ENCODE data around the gene RAI14. TPM values are rescaled to one million over a fixed set of nuclear protein-coding genes. Genes with fewer than 3 reads are reported as not detected.
"Not testable (repeated sequence)": the region's sequence is repeated elsewhere in the genome, so short reads cannot be mapped to it uniquely, and the experiment has no call there.

The RAI14 gene
- total RNA-seq, 4 donors from 2014 or later = 24.2 to 40.1 (median 28.0) TPM

DNA sequence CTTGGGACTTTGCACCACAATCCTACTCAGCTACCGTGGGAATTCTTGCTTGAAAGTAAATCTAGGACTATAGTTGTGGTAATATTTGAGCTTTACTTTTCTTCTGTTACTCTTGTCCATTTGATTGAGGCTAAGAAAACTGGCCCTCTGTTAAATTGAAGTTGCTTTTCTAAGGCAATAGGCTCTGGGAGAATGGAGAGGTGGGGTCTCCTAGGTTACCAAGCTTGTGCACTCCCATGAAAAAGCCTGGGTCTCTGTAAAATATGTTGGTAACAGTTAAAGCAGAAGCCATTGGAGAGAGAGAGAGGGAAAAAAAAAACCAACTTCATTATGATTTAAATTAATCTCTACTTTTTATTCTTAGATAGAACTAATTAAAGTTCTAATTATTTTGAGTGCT is 68.6 kb downstream of the RAI14 start:
- no peak overlapping the region for H3K27ac ChIP-seq
- WGBS = 94% methylated on average over 1 of the region's 1 CpG
- H3K36me3 ChIP-seq = no peaks in the 10 kb centered on the region
- no peaks in the 10 kb centered on the region for H3K27me3 ChIP-seq
- H3K9me3 ChIP-seq = no peaks in the 10 kb centered on the region
- H3K4me3 ChIP-seq = no peak overlapping the region
- DNase-seq (ENCODE audit: low spot score in 2 of 2) = no peak
- no peaks in the 10 kb centered on the region for H3K4me1 ChIP-seq
- TF ChIP-seq EP300 (IDR thresholded peaks at IDR 0.05) (no peak), POLR2AphosphoS5 (IDR thresholded peaks at IDR 0.05) (no peak), POLR2A (IDR thresholded peaks at IDR 0.05) (no peak)
- TF ChIP-seq, protein P1, sequence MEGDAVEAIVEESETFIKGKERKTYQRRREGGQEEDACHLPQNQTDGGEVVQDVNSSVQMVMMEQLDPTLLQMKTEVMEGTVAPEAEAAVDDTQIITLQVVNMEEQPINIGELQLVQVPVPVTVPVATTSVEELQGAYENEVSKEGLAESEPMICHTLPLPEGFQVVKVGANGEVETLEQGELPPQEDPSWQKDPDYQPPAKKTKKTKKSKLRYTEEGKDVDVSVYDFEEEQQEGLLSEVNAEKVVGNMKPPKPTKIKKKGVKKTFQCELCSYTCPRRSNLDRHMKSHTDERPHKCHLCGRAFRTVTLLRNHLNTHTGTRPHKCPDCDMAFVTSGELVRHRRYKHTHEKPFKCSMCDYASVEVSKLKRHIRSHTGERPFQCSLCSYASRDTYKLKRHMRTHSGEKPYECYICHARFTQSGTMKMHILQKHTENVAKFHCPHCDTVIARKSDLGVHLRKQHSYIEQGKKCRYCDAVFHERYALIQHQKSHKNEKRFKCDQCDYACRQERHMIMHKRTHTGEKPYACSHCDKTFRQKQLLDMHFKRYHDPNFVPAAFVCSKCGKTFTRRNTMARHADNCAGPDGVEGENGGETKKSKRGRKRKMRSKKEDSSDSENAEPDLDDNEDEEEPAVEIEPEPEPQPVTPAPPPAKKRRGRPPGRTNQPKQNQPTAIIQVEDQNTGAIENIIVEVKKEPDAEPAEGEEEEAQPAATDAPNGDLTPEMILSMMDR (IDR thresholded peaks at IDR 0.05) = no peak

DNA sequence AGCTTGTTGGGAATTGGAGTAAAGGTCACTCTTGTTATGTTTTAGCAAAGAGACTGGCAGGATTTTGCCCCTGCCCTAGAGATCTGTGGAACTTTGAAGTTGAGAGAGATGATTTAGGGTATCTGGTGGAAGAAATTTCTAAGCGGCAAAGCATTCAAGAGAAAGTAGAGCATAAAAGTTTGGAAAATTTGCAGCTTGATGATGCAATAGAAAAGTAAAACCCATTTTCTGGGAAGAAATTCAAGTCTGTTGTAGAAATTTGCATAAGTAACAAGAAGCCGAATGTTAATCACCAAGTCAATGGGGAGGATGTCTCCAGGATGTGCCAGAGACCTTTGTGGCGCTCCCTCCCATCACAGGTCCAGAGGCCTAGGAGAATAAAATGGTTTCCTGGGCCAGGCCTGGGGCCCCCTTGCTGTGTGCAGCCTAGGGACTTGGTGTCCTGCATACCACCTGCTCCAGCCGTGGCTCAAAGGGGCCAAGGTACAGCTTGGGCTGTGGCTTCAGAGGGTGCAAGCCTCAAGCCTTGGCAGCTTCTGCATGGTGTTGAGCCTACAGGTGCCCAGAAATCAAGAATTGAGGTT is 71.1 kb downstream of the RAI14 start:
- not testable (repeated sequence) for H3K36me3 ChIP-seq; DNase-seq (ENCODE audit: low spot score in 2 of 2); H3K4me3 ChIP-seq; H3K9me3 ChIP-seq; H3K27me3 ChIP-seq; H3K4me1 ChIP-seq; H3K27ac ChIP-seq
- 89% methylated on average over 4 of the region's 4 CpGs for WGBS

DNA sequence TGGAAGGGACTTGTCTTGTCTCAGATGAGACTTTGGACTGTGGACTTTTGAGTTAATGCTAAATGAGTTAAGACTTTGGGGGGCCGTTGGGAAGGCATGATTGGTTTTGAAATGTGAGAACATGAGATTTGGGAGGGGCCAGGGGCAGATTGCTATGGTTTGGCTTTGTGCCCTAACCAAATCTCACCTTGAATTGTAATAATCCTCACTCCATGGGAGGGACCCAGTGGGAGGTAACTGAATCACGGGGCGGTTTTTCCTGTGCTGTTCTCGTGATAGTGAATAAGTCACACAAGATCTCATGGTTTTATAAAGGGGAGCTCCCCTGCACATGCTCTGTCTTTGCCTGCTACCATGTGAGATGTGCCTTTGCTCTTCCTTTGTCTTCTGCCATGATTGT is 72.1 kb downstream of the RAI14 start:
- Histone ChIP-seq H3K9me3 (no peaks in the 10 kb centered on the region), H3K4me3 (no peak overlapping the region), H3K27me3 (no peaks in the 10 kb centered on the region), H3K36me3 (no peaks in the 10 kb centered on the region), H3K27ac (no peak overlapping the region), H3K4me1 (no peaks in the 10 kb centered on the region)
- TF ChIP-seq EP300 (IDR thresholded peaks at IDR 0.05) (no peak), POLR2AphosphoS5 (IDR thresholded peaks at IDR 0.05) (no peak), POLR2A (IDR thresholded peaks at IDR 0.05) (no peak)
- TF ChIP-seq, protein P1 (IDR thresholded peaks at IDR 0.05) = no peak
- no peak for DNase-seq (ENCODE audit: low spot score in 2 of 2)
- 90% methylated on average over 4 of the region's 4 CpGs for WGBS

DNA sequence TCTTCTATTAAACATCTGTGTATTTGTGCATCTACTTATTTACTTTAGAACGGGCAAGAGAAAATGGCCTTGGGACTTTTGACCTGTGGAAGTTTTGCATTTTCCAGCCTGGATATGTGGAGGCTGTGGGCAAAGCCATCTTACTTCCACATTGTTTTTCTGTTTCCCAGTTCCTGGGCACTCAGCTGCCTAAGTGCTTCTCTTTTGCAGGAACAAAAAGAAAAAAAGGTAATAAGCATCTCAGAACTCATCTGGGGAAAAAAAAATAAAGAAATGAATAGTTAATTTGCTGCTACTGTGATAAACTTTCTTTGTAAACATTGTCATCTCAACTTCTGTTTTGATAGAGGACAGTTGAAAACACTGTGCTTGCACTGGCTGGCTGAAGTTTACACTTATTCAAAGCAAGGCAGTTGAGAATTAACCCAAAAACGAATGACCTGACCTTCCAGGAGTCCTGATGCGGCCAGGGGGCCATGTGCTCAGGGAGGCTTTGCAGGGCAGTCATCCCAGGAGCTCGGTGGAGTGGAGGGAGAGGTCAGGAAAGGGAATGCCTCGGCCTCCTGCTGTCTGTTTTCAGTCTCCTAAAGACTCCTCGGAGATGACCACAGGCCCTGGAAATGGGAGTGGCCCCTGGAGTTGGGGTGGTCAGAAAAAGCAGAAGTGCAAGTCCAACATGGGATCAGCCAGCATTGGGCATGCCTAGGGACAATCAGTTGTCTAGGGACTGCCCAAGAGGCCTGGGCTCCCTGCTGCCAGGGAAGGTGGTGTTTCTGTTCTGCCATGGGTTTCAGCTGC is 75.5 kb downstream of the RAI14 start:
- H3K27ac ChIP-seq = no peak overlapping the region
- DNase-seq (ENCODE audit: low spot score in 2 of 2) = no peak
- 76% methylated on average over 6 of the region's 6 CpGs for WGBS
- no peaks in the 10 kb centered on the region for H3K9me3 ChIP-seq
- no peaks in the 10 kb centered on the region for H3K36me3 ChIP-seq
- peaks cover 4% of the 10 kb centered on the region for H3K4me1 ChIP-seq
- H3K27me3 ChIP-seq = no peaks in the 10 kb centered on the region
- no peak overlapping the region for H3K4me3 ChIP-seq
- TF ChIP-seq, protein P1 (IDR thresholded peaks at IDR 0.05) = no peak

DNA sequence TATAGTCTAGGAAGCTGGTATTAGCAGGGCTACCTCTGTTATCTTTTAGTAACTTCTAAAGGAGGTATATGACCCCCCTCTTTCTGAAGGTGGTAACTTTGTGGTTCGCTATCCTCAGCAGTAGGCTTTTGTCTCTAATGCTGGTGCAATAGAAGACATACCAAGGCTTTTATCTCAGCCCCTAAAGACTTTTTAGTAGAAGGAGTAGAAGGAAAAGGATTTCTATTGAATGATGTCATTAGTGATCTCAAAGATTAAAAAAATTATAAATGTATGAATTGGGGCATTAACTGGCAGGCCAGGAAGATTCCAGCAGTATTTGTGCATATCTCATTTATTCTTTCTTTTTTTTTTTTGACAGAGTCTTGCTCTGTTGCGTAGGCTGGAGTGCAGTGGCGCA is 78.2 kb downstream of the RAI14 start:
- WGBS = 91% methylated on average over 3 of the region's 3 CpGs
- Histone ChIP-seq H3K27me3 (no peaks in the 10 kb centered on the region), H3K36me3 (no peaks in the 10 kb centered on the region), H3K4me1 (peaks cover 16% of the 10 kb centered on the region), H3K9me3 (no peaks in the 10 kb centered on the region), H3K4me3 (no peak overlapping the region), H3K27ac (no peak overlapping the region)
- TF ChIP-seq POLR2A (IDR thresholded peaks at IDR 0.05) (no peak), POLR2AphosphoS5 (IDR thresholded peaks at IDR 0.05) (no peak), EP300 (IDR thresholded peaks at IDR 0.05) (no peak)
- TF ChIP-seq, protein P1 (IDR thresholded peaks at IDR 0.05) = no peak
- DNase-seq (ENCODE audit: low spot score in 2 of 2) = no peak
